NB4 (cell line): ENCODE results near the gene CHRNB2.

Experiments
- DNase-seq: peaks from one replicate; pipeline ENCODE4 v3.0.0; 2010; ENCODE audit warnings: low read depth
- H3K4me3 ChIP-seq: one replicate; pipeline ENCODE4 v1.5.1; 2011; ENCODE audit warnings: mild to moderate bottlenecking, low read depth, low read length, moderate library complexity
- MAX ChIP-seq: IDR thresholded peaks from 2 replicates; pipeline ENCODE4 v1.6.1; 2011; ENCODE audit warnings: low read depth, low read length
- MYC ChIP-seq: IDR thresholded peaks from 2 replicates; pipeline ENCODE4 v1.6.1; 2011; ENCODE audit warnings: low read depth, low read length
- POLR2A ChIP-seq: IDR thresholded peaks from 2 replicates; pipeline ENCODE4 v1.6.1; 2011; ENCODE audit warnings: mild to moderate bottlenecking; ENCODE audit not compliant: insufficient read length; ENCODE audit errors: extremely low read depth
- TF ChIP-seq, protein P1 (sequence below): IDR thresholded peaks from one replicate; pipeline ENCODE4 v1.5.1; 2012; ENCODE audit warnings: low read depth, low read length

The CHRNB2 gene

GRCh38 chr1:154590756-154591155 lies 23.2 kb downstream of the CHRNB2 start:
- no peak for DNase-seq
- TF ChIP-seq POLR2A (no peak), MYC (no peak), MAX (no peak)
- TF ChIP-seq, protein P1, sequence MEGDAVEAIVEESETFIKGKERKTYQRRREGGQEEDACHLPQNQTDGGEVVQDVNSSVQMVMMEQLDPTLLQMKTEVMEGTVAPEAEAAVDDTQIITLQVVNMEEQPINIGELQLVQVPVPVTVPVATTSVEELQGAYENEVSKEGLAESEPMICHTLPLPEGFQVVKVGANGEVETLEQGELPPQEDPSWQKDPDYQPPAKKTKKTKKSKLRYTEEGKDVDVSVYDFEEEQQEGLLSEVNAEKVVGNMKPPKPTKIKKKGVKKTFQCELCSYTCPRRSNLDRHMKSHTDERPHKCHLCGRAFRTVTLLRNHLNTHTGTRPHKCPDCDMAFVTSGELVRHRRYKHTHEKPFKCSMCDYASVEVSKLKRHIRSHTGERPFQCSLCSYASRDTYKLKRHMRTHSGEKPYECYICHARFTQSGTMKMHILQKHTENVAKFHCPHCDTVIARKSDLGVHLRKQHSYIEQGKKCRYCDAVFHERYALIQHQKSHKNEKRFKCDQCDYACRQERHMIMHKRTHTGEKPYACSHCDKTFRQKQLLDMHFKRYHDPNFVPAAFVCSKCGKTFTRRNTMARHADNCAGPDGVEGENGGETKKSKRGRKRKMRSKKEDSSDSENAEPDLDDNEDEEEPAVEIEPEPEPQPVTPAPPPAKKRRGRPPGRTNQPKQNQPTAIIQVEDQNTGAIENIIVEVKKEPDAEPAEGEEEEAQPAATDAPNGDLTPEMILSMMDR: no peak
- no peak overlapping the region for H3K4me3 ChIP-seq

- no peak overlapping the region for H3K4me3 ChIP-seq
- no peak for DNase-seq
- TF ChIP-seq, protein P1: no peak
- no peak for TF ChIP-seq MYC
- TF ChIP-seq MAX: no peak
- no peak for TF ChIP-seq POLR2A
These were observed 23.6 kb downstream of the CHRNB2 start for GRCh38 chr1:154591206-154591605.

DNA sequence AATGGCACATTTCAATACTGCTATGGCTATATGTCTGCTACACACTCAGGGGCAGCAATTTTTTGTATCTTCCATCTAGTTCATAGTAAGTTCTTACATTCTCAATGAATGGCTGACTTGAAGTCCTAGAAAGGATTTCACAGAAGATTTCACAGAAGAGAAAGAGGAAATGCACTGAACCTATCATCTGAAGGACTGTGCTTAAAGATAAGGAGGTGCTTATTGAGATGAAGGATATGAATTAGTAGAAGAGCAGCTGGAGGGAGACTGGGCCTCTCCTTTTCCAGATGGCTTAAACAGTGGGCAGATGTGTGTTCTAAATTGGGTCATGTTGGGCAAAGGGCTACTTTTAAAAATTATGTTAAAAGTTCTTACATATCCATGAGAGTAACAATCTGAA lies 25.8 kb downstream of the CHRNB2 start:
- TF ChIP-seq POLR2A: no peak
- TF ChIP-seq, protein P1: no peak
- H3K4me3 ChIP-seq: no peak overlapping the region
- DNase-seq: no peak

- no peak for TF ChIP-seq POLR2A
- TF ChIP-seq MAX: no peak
- TF ChIP-seq, protein P1: no peak
- TF ChIP-seq MYC: no peak
- no peak overlapping the region for H3K4me3 ChIP-seq
- no peak for DNase-seq
These were observed 27.2 kb downstream of the CHRNB2 start for GRCh38 chr1:154594811-154595210.

GRCh38 chr1:154595621-154596020 lies 28.0 kb downstream of the CHRNB2 start:
- H3K4me3 ChIP-seq: no peak overlapping the region
- TF ChIP-seq MAX (no peak), MYC (no peak), POLR2A (no peak)
- TF ChIP-seq, protein P1: no peak
- DNase-seq: no peak

- DNase-seq: no peak
- no peak for TF ChIP-seq POLR2A
- TF ChIP-seq, protein P1: no peak
- no peak for TF ChIP-seq MYC
- TF ChIP-seq MAX: no peak
- H3K4me3 ChIP-seq: no peak overlapping the region
These were observed 31.5 kb downstream of the CHRNB2 start for GRCh38 chr1:154598871-154599635.
